Measurements from ENCODE around the gene MTR.

MTR gene

DNA sequence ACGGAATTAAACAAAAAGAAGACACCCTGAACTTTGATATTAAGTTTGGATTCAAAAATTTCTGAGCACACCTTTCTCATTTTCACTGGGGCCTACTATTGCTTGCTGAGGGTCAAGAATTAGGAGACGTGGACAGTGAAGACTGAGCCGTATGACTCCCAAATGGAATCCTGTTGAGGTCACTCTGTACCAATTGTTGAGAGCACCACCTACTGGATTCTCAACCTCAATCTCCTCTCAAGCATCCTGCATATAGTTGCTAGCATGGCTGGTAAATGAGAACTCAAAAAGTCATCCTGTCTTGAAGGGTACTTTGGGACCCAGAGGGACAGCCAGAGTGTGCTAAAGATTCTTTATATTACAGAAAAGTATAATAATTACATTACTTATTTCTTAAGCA is 20.2 kb upstream of the MTR start:
- Histone ChIP-seq H3K27me3 (ENCODE audit: insufficient read depth, low read length) (peaks cover 18% of the 10 kb centered on the region; the same call in 1 of the 2 replicates), H3K36me3 (ENCODE audit: insufficient read depth, low read length) (no peaks in the 10 kb centered on the region), H3K4me3 (ENCODE audit: low read depth, low read length) (no peak overlapping the region), H2AFZ (ENCODE audit: low read length, unreplicated experiment) (no peak overlapping the region), H3K27ac (ENCODE audit: low read depth, low read length) (no peak overlapping the region), H3K79me2 (ENCODE audit: control insufficient read depth, insufficient read depth, low read length, unreplicated experiment) (no peaks in the 10 kb centered on the region), H3K4me1 (ENCODE audit: control insufficient read depth, insufficient read depth, low read length, unreplicated experiment) (no peaks in the 10 kb centered on the region)

DNA sequence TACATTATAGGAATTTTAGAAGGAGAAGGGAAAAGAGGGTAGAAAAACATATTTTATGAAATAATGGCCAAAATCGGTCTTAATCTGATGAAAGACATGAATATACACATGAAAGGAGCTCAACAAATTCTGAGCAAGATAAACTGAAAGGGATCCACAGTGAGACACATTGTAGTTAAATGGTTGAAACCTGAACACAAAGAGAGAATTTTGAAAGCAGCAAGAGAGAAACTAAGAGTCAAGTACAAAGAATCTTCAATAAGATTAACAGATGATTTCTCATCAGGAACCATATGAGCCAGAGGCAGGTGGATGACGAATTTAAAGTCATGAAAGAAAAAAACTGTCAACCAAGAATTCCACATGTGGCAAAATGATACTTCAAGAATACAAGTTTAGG is 15.8 kb upstream of the MTR start:
- Histone ChIP-seq H3K4me3 (ENCODE audit: low read depth, low read length) (no peak overlapping the region), H3K4me1 (ENCODE audit: control insufficient read depth, insufficient read depth, low read length, unreplicated experiment) (no peaks in the 10 kb centered on the region), H3K27ac (ENCODE audit: low read depth, low read length) (no peak overlapping the region), H3K27me3 (ENCODE audit: insufficient read depth, low read length) (peaks cover 34% of the 10 kb centered on the region; the same call in 1 of the 2 replicates), H2AFZ (ENCODE audit: low read length, unreplicated experiment) (no peak overlapping the region), H3K79me2 (ENCODE audit: control insufficient read depth, insufficient read depth, low read length, unreplicated experiment) (no peaks in the 10 kb centered on the region), H3K36me3 (ENCODE audit: insufficient read depth, low read length) (no peaks in the 10 kb centered on the region)

DNA sequence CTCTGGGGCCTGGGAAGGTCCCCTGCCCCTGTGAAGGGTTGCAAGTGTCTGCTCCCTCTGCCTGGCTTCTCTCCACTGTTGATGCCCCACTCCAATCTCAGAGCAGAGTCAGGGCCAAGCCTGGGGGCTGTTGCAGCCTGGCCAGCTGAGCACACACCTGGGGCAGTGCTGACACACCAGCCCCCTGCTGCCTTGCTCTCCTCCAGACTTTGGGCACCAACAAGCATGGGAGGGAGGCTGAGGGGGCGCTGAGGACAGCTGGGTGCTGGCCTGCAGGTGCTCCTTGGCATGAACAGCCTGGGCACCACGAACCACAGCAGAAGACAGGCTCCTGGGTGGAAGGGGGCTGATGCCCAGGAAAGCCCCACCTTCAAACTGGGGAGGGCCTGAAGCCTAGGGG is 9.6 kb upstream of the MTR start:
- Histone ChIP-seq H3K27me3 (ENCODE audit: insufficient read depth, low read length) (peaks cover 21% of the 10 kb centered on the region), H3K79me2 (ENCODE audit: control insufficient read depth, insufficient read depth, low read length, unreplicated experiment) (no peaks in the 10 kb centered on the region), H3K27ac (ENCODE audit: low read depth, low read length) (no peak overlapping the region), H2AFZ (ENCODE audit: low read length, unreplicated experiment) (no peak overlapping the region), H3K4me1 (ENCODE audit: control insufficient read depth, insufficient read depth, low read length, unreplicated experiment) (no peaks in the 10 kb centered on the region), H3K36me3 (ENCODE audit: insufficient read depth, low read length) (no peaks in the 10 kb centered on the region), H3K4me3 (ENCODE audit: low read depth, low read length) (no peak overlapping the region)

DNA sequence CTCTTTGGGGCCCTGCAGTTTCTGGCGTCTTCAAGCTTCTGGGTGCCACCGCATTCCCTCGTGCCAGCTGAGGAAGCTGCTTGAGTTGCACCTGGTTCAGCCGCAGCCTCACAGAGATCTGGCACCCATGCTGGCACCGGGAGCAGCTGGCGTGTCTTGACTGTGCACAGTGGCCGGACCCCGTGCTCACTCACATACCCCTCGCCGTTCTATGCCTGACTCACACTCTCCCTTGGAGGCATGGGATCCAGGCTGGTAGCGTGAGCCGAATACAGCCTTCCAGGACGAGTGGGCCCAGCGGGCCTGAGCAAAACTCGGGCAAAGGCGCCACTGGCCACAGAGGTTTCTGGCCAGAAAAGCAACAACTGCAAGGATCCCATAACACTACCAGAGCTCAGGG is 8.6 kb upstream of the MTR start:
- no peak overlapping the region for H3K4me3 ChIP-seq (ENCODE audit: low read depth, low read length)
- H3K27ac ChIP-seq (ENCODE audit: low read depth, low read length): no peak overlapping the region
- no peaks in the 10 kb centered on the region for H3K79me2 ChIP-seq (ENCODE audit: control insufficient read depth, insufficient read depth, low read length, unreplicated experiment)
- no peak overlapping the region for H2AFZ ChIP-seq (ENCODE audit: low read length, unreplicated experiment)
- H3K36me3 ChIP-seq (ENCODE audit: insufficient read depth, low read length): no peaks in the 10 kb centered on the region
- H3K4me1 ChIP-seq (ENCODE audit: control insufficient read depth, insufficient read depth, low read length, unreplicated experiment): no peaks in the 10 kb centered on the region
- peaks cover 17% of the 10 kb centered on the region for H3K27me3 ChIP-seq (ENCODE audit: insufficient read depth, low read length)

DNA sequence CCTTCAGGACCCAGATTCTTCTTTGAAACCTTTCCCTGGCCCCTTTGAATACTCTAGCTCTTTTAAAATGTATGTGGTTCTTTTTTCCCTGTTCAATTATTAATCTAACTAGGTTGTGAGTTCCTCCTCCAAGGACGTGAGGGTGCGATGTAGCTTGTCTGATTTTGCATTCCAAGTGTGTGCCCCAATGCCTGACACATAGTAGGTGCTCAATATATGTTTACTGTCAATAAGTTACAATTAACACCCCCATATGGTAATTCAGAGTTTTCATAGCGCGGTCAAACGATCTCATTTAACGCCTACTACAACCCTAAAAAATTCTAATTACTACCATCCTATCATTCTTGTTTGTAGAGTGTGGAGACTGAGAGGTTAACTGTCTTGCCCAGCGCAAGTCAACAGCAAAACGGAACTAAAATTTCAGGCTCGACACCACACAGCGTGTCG is 482 bp upstream of the MTR start:
- Histone ChIP-seq H3K79me2 (ENCODE audit: control insufficient read depth, insufficient read depth, low read length, unreplicated experiment) (peaks cover 38% of the 10 kb centered on the region), H3K36me3 (ENCODE audit: insufficient read depth, low read length) (no peaks in the 10 kb centered on the region), H3K4me3 (ENCODE audit: low read depth, low read length) (peak overlapping the region; percentile 86), H2AFZ (ENCODE audit: low read length, unreplicated experiment) (peak overlapping the region; percentile 52), H3K27ac (ENCODE audit: low read depth, low read length) (no peak overlapping the region), H3K27me3 (ENCODE audit: insufficient read depth, low read length) (peaks cover 14% of the 10 kb centered on the region), H3K4me1 (ENCODE audit: control insufficient read depth, insufficient read depth, low read length, unreplicated experiment) (peaks cover 6% of the 10 kb centered on the region)

DNA sequence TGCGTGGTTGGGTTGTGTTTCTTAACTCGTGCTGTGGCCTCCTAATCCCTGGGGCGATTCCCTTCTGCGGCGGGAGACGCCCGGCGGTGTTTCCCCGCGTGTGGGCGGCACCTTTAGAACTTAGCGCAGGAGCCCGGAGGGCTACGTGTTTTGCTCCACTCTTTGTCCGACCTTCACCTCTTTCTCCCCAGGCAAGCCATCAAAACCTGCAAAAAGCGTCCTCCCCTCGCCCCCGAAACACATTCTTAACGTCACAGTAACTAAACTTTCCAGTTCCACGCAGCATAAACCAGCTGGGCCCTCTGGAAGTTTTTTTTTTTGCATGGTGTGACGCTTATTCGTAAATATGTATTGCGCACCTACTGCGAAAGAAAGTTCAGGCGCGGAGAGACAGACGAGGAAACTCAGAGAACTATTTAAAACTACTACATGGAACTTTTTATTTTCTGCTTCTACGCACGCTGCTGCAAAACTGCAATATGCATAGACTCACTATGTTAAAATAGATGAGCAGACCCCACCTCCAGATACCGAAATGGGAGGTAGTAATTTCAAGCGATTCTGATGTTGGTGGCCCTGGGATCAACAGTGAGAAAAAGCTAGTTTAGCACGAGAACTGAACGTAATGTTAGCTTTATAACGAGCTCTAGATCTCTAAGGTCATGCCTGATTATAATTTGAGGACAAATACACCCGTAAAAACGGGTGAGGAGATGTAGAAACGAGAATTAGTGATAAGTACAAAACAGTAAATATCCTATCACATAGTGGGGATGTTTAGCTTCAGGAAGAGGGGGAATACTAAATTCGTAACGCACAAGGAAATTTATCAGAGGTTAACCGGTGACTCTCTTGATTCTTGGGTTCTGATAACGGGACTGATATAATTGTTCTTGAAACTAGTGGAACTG is 920 bp downstream of the MTR start:
- Histone ChIP-seq H3K4me1 (ENCODE audit: control insufficient read depth, insufficient read depth, low read length, unreplicated experiment) (peaks cover 6% of the 10 kb centered on the region), H3K4me3 (ENCODE audit: low read depth, low read length) (peak overlapping the region; percentile 86), H3K27me3 (ENCODE audit: insufficient read depth, low read length) (peaks cover 7% of the 10 kb centered on the region; the same call in 1 of the 2 replicates), H3K27ac (ENCODE audit: low read depth, low read length) (peak overlapping the region; percentile 68), H3K79me2 (ENCODE audit: control insufficient read depth, insufficient read depth, low read length, unreplicated experiment) (peaks cover 51% of the 10 kb centered on the region), H3K36me3 (ENCODE audit: insufficient read depth, low read length) (no peaks in the 10 kb centered on the region), H2AFZ (ENCODE audit: low read length, unreplicated experiment) (peak overlapping the region; percentile 89)

DNA sequence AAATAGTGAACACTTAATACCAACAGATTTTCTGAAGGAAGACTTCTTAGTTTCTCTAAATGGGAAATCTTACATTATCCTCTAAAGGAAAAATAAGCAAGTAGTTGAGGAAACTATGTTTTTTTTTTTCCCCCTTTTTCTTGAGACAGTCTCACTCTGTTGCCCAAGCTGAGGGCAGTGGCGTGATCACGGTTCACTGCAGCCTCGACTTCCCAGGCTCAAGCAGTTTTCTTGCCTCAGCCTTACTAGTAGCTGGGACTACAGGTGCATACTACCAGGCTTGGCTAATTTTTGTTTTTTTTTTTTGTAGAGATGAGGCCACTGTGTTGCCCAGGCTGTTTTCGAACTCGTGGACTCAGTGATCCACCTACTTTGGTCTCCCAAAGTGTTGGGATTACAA is 3.9 kb downstream of the MTR start:
- peaks cover 6% of the 10 kb centered on the region for H3K4me1 ChIP-seq (ENCODE audit: control insufficient read depth, insufficient read depth, low read length, unreplicated experiment)
- H3K36me3 ChIP-seq (ENCODE audit: insufficient read depth, low read length): no peaks in the 10 kb centered on the region
- no peak overlapping the region for H2AFZ ChIP-seq (ENCODE audit: low read length, unreplicated experiment)
- H3K27me3 ChIP-seq (ENCODE audit: insufficient read depth, low read length): no peaks in the 10 kb centered on the region
- H3K4me3 ChIP-seq (ENCODE audit: low read depth, low read length): no peak overlapping the region
- peaks cover 81% of the 10 kb centered on the region for H3K79me2 ChIP-seq (ENCODE audit: control insufficient read depth, insufficient read depth, low read length, unreplicated experiment)
- no peak overlapping the region for H3K27ac ChIP-seq (ENCODE audit: low read depth, low read length)

DNA sequence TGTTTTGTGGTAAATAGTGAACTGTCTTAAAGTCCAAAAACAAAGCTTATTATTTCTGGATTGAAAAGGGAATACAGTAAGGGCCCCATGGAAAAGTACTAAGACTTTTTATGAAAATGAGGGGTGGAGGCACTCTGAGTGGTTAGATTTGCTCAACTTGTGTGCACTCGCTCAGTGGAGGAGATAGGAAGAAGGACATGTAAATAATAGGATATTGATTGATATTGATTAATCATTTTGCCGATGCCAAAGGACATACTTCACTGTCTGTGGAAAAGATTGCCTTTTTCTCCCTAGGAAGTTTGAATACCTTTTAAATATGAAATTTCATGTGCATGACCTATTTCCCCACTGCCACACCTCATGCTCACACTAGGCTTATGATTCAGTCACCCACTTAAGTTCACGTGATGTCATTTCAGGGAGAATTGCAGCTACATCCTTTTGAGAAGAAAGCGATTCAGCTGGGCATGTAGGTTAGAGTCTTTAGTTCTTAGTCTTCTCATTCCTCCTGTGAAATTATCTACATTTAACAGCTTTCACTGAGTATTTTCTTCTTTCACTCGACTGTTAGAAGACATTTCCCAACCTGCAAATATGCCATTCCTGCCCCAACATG is 5.0 kb downstream of the MTR start:
- Histone ChIP-seq H3K79me2 (ENCODE audit: control insufficient read depth, insufficient read depth, low read length, unreplicated experiment) (peaks cover 88% of the 10 kb centered on the region), H2AFZ (ENCODE audit: low read length, unreplicated experiment) (no peak overlapping the region)

DNA sequence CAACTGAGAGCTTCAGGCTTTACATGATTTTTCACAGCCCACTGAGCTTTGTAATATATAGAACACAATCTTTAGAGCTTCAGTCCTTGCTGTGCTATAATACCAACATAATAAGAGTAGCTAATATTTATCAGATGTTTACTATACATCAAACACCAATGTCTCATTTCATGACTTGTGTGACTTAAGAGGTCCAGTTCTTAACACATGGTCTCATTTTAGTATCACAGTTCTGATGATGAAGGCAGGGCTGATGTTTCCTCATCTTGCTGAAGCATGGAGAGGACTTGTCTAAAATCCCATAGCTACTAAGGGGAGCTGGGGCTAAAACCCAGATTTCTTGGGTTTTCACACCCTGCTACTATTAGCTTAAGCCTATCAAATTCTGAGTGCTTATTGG is 5.5 kb downstream of the MTR start:
- H3K27ac ChIP-seq (ENCODE audit: low read depth, low read length): no peak overlapping the region
- H3K4me3 ChIP-seq (ENCODE audit: low read depth, low read length): no peak overlapping the region
- H3K36me3 ChIP-seq (ENCODE audit: insufficient read depth, low read length): no peaks in the 10 kb centered on the region
- H3K79me2 ChIP-seq (ENCODE audit: control insufficient read depth, insufficient read depth, low read length, unreplicated experiment): peaks cover 88% of the 10 kb centered on the region
- peaks cover 6% of the 10 kb centered on the region for H3K4me1 ChIP-seq (ENCODE audit: control insufficient read depth, insufficient read depth, low read length, unreplicated experiment)
- no peaks in the 10 kb centered on the region for H3K27me3 ChIP-seq (ENCODE audit: insufficient read depth, low read length)
- no peak overlapping the region for H2AFZ ChIP-seq (ENCODE audit: low read length, unreplicated experiment)

More for the DNA sequence above, 5.0 kb downstream of the MTR start:
- Histone ChIP-seq H3K4me1 (ENCODE audit: control insufficient read depth, insufficient read depth, low read length, unreplicated experiment) (peaks cover 6% of the 10 kb centered on the region), H3K27me3 (ENCODE audit: insufficient read depth, low read length) (no peaks in the 10 kb centered on the region), H3K36me3 (ENCODE audit: insufficient read depth, low read length) (no peaks in the 10 kb centered on the region), H3K4me3 (ENCODE audit: low read depth, low read length) (no peak overlapping the region), H3K27ac (ENCODE audit: low read depth, low read length) (no peak overlapping the region)

DNA sequence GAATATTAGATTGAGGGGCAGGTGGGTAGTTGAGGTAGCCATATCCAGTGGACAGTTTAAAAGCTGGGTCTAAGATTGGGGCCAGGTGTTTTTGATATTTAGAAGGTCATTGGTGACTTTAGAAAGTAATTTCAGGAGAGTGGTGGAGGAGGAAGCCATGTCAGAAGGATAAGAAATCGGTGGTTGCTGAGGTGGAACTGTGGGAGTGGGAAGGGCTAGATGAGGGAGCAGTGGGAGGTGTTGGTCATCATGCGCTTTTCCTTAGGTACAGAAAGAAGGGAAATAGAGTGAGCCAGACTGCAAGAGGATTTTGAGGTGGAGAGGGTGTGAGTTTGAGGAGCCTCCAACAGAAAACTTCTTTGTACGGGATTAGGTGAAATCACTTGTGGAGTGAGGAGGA is 7.2 kb downstream of the MTR start:
- Histone ChIP-seq H3K27ac (ENCODE audit: low read depth, low read length) (no peak overlapping the region), H3K36me3 (ENCODE audit: insufficient read depth, low read length) (no peaks in the 10 kb centered on the region), H3K79me2 (ENCODE audit: control insufficient read depth, insufficient read depth, low read length, unreplicated experiment) (peaks cover 72% of the 10 kb centered on the region), H3K4me1 (ENCODE audit: control insufficient read depth, insufficient read depth, low read length, unreplicated experiment) (peaks cover under 1% of the 10 kb centered on the region), H3K4me3 (ENCODE audit: low read depth, low read length) (no peak overlapping the region), H2AFZ (ENCODE audit: low read length, unreplicated experiment) (no peak overlapping the region), H3K27me3 (ENCODE audit: insufficient read depth, low read length) (no peaks in the 10 kb centered on the region)

DNA sequence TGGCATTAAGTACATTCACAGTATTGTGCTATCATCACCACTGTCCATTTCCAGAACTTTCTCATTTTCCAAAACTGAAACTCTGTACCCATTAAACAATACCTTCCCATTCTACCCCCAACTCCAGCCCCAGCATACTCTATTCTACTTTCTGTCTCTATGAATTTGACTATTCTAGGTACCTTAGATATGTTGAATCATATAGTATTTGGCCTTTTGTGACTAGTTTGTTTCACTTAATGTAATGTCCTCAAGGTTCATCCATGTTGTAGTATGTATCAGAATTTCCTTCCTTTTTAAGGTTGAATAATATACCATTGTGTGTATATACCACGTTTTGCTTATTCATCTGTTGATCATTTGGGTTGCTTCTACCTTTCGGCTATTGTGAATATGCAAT is 11.5 kb downstream of the MTR start:
- peaks cover 44% of the 10 kb centered on the region for H3K79me2 ChIP-seq (ENCODE audit: control insufficient read depth, insufficient read depth, low read length, unreplicated experiment)
- H3K36me3 ChIP-seq (ENCODE audit: insufficient read depth, low read length): peaks cover 5% of the 10 kb centered on the region
- no peaks in the 10 kb centered on the region for H3K4me1 ChIP-seq (ENCODE audit: control insufficient read depth, insufficient read depth, low read length, unreplicated experiment)
- no peak overlapping the region for H3K4me3 ChIP-seq (ENCODE audit: low read depth, low read length)
- no peak overlapping the region for H3K27ac ChIP-seq (ENCODE audit: low read depth, low read length)
- no peak overlapping the region for H2AFZ ChIP-seq (ENCODE audit: low read length, unreplicated experiment)
- H3K27me3 ChIP-seq (ENCODE audit: insufficient read depth, low read length): no peaks in the 10 kb centered on the region
